H1 (cell line): Measurements from ENCODE around the gene GIPC1. TPM values are rescaled to one million over a fixed set of nuclear protein-coding genes. Genes with fewer than 3 reads are reported as not detected.

Experiments
- ASH2L ChIP-seq: fragments of 200-600, 300-600 bp; sonication (generic); IDR thresholded peaks from one replicate; pipeline ENCODE4 v1.7.1; 2017; ENCODE audit warnings: low read length
- BCL11A ChIP-seq, 2 experiments: IDR thresholded peaks; one replicate each; pipeline ENCODE4 v1.6.1; 2011; ENCODE audit warnings: low read depth in 2 of 2, low read length in 2 of 2, mild to moderate bottlenecking in 2 of 2
- CEBPB ChIP-seq: IDR thresholded peaks from 2 replicates; pipeline ENCODE4 v1.6.1; 2012; ENCODE audit warnings: low read depth, low read length
- FOSL1 ChIP-seq: IDR thresholded peaks from 2 replicates; pipeline ENCODE4 v1.6.1; 2011; ENCODE audit warnings: mild to moderate bottlenecking, low read depth, low read length, moderate library complexity; ENCODE audit not compliant: insufficient read depth
- RFX5 ChIP-seq: IDR thresholded peaks from 2 replicates; pipeline ENCODE4 v1.6.1; 2011; ENCODE audit warnings: low read depth, low read length, improper control_type of control experiment, borderline replicate concordance
- SP2 ChIP-seq: IDR thresholded peaks from 2 replicates; pipeline ENCODE4 v1.6.1; 2012; ENCODE audit warnings: mild to moderate bottlenecking, low read length, inconsistent platforms
- SRF ChIP-seq: IDR thresholded peaks from 2 replicates; pipeline ENCODE4 v1.6.1; 2011; ENCODE audit warnings: mild to moderate bottlenecking, low read depth, low read length, moderate library complexity
- TAF1 ChIP-seq: IDR thresholded peaks from 2 replicates; pipeline ENCODE4 v1.6.1; 2011; ENCODE audit warnings: mild to moderate bottlenecking, low read depth, low read length
- YY1 ChIP-seq: IDR thresholded peaks from 2 replicates; pipeline ENCODE4 v1.6.1; 2011; ENCODE audit warnings: low read depth, mild to moderate bottlenecking, low read length
- polyA plus RNA-seq, 7 experiments: library from polyadenylated mRNA; depleted of rRNA in 3 of 7; stranded (reverse) in 5 of 7; unstranded in 2 of 7; fragments of >200 nt in 5 of 7; fragments of 200-250 nt in 2 of 7; gene quantifications; 1 replicate in 5 of 7; 2 replicates in 1 of 7; 4 replicates in 1 of 7; pipeline versions ENCODE4 v1.2.1 to v1.2.3, GENCODE V29; 2011 to 2013; ENCODE audit warnings: missing spikeins in 2 of 7, mixed read lengths in 2 of 7
- total RNA-seq: library from RNA; stranded (reverse); fragmentation: NEBNext Ultra II Directional; extraction: Animal tissue kit (Norgen Biotek cat#: 25700); gene quantifications from 2 replicates; pipeline ENCODE4 v1.2.1, GENCODE V29; 2021
- TF ChIP-seq, protein P1 (sequence below): fragments of 300-600 bp; sonication (generic); IDR thresholded peaks from 2 replicates; pipeline ENCODE4 v1.7.1; 2012; ENCODE audit warnings: low read length, moderate library complexity, mild to moderate bottlenecking, inconsistent platforms; ENCODE audit not compliant: insufficient replicate concordance
- TF ChIP-seq, protein P2 (sequence below): IDR thresholded peaks from 2 replicates; pipeline ENCODE4 v1.6.1; 2012; ENCODE audit warnings: inconsistent platforms

Gene GIPC1
- total and polyA plus RNA-seq, 2 of the 8 experiments (the other 6 are each of a cell fraction or from before 2014, with no cell fraction given), result 65.6 to 72.0 TPM

DNA sequence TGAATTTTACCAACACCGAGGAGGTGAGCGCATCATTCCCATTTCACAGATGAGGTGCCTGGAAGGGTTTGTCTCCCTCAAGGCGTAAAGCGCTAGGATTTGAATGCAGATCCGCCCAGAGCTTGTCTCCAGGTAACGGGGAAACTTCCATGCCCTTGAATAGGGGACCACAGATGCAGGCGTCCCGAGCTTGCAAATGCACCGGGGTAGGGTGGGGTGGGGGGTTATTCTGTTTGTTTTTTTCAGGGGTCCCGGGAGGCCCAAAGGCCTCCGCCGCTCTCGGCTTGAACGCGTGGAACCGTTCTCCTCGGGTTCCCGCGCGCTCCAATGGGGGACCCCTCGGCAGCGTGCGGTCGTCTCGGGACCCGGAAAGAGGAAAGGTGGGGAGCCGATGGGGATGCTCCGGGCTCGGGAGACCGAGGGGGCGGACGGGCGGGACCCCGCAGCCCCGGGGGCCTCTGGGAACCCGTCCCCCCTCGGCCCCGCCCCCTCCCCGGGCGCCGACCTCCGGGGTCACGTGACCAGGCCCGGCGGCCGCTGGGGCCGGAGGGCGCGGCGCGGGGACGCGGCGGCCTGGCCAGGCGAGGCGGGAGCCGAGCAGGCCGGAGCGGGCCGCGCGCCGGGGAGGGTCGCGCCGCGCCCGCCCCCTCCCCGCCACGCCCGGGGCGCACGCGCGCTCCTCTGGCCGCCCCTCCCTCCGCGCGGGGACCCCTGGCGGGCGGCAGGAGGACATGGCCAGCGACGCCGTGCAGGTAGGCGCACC lies 63.0 kb downstream of the GIPC1 start, which contains the start of gene PKN1 (continued):
- TF ChIP-seq, protein P1, sequence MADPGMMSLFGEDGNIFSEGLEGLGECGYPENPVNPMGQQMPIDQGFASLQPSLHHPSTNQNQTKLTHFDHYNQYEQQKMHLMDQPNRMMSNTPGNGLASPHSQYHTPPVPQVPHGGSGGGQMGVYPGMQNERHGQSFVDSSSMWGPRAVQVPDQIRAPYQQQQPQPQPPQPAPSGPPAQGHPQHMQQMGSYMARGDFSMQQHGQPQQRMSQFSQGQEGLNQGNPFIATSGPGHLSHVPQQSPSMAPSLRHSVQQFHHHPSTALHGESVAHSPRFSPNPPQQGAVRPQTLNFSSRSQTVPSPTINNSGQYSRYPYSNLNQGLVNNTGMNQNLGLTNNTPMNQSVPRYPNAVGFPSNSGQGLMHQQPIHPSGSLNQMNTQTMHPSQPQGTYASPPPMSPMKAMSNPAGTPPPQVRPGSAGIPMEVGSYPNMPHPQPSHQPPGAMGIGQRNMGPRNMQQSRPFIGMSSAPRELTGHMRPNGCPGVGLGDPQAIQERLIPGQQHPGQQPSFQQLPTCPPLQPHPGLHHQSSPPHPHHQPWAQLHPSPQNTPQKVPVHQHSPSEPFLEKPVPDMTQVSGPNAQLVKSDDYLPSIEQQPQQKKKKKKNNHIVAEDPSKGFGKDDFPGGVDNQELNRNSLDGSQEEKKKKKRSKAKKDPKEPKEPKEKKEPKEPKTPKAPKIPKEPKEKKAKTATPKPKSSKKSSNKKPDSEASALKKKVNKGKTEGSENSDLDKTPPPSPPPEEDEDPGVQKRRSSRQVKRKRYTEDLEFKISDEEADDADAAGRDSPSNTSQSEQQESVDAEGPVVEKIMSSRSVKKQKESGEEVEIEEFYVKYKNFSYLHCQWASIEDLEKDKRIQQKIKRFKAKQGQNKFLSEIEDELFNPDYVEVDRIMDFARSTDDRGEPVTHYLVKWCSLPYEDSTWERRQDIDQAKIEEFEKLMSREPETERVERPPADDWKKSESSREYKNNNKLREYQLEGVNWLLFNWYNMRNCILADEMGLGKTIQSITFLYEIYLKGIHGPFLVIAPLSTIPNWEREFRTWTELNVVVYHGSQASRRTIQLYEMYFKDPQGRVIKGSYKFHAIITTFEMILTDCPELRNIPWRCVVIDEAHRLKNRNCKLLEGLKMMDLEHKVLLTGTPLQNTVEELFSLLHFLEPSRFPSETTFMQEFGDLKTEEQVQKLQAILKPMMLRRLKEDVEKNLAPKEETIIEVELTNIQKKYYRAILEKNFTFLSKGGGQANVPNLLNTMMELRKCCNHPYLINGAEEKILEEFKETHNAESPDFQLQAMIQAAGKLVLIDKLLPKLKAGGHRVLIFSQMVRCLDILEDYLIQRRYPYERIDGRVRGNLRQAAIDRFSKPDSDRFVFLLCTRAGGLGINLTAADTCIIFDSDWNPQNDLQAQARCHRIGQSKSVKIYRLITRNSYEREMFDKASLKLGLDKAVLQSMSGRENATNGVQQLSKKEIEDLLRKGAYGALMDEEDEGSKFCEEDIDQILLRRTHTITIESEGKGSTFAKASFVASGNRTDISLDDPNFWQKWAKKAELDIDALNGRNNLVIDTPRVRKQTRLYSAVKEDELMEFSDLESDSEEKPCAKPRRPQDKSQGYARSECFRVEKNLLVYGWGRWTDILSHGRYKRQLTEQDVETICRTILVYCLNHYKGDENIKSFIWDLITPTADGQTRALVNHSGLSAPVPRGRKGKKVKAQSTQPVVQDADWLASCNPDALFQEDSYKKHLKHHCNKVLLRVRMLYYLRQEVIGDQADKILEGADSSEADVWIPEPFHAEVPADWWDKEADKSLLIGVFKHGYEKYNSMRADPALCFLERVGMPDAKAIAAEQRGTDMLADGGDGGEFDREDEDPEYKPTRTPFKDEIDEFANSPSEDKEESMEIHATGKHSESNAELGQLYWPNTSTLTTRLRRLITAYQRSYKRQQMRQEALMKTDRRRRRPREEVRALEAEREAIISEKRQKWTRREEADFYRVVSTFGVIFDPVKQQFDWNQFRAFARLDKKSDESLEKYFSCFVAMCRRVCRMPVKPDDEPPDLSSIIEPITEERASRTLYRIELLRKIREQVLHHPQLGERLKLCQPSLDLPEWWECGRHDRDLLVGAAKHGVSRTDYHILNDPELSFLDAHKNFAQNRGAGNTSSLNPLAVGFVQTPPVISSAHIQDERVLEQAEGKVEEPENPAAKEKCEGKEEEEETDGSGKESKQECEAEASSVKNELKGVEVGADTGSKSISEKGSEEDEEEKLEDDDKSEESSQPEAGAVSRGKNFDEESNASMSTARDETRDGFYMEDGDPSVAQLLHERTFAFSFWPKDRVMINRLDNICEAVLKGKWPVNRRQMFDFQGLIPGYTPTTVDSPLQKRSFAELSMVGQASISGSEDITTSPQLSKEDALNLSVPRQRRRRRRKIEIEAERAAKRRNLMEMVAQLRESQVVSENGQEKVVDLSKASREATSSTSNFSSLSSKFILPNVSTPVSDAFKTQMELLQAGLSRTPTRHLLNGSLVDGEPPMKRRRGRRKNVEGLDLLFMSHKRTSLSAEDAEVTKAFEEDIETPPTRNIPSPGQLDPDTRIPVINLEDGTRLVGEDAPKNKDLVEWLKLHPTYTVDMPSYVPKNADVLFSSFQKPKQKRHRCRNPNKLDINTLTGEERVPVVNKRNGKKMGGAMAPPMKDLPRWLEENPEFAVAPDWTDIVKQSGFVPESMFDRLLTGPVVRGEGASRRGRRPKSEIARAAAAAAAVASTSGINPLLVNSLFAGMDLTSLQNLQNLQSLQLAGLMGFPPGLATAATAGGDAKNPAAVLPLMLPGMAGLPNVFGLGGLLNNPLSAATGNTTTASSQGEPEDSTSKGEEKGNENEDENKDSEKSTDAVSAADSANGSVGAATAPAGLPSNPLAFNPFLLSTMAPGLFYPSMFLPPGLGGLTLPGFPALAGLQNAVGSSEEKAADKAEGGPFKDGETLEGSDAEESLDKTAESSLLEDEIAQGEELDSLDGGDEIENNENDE, result no peak
- TF ChIP-seq TAF1 (peak; percentile 58; the same call in 1 of the 2 replicates), SP2 (no peak), FOSL1 (no peak), RFX5 (no peak), SRF (no peak), BCL11A (IDR thresholded peaks at IDR 0.05; ENCODE audit: low read depth in 2 of 2, low read length in 2 of 2) (no peak), CEBPB (no peak), YY1 (no peak), ASH2L (no peak)
- TF ChIP-seq, protein P2, sequence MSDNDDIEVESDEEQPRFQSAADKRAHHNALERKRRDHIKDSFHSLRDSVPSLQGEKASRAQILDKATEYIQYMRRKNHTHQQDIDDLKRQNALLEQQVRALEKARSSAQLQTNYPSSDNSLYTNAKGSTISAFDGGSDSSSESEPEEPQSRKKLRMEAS, result peak; percentile 30; the same call in 1 of the 2 replicates
